HPDE6-E6E7 (cell line): Measurements from ENCODE around the gene EDDM13.
"Not testable (repeated sequence)": the region's sequence is repeated elsewhere in the genome, so short reads cannot be mapped to it uniquely, and the experiment has no call there.

Source experiments
- DNase-seq: peaks from one replicate; pipeline ENCODE4 v3.0.0; 2011; ENCODE audit warnings: missing footprints; ENCODE audit errors: extremely low spot score

The EDDM13 gene

DNA sequence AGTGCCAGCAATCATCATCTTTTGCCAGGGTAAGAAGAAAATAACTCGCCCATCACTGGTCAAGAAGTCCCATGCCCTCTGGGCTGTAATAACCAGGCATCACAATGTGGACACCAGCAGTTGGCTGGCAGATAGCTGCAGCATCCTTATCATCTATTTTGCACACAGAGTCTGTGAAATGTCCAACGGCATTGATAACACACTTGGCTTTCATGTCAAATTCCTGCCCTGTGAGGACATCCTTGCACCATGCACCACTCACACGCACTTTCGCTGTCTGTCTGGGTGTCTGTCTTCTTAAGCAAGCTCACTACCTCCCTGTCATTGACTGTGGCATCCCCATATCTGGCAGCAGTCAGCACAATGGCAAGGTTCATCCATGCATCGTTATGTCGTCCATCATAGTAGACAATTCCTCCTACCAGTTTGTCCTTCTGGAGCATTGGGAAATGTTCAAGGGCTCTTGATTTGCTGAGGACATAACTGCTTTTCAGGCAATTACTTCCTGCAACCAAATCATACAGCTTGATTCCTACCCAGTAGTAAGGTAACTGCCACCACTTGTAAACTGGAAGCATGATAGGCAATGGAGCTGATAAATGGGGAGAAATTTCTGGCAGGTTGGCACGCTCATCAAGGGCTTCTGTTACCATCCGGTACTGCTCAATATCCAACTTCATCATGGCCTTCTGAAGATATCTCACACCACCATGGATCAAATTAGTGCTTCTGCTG lies 48.9 kb downstream of the EDDM13 start:
- no peak for DNase-seq

DNA sequence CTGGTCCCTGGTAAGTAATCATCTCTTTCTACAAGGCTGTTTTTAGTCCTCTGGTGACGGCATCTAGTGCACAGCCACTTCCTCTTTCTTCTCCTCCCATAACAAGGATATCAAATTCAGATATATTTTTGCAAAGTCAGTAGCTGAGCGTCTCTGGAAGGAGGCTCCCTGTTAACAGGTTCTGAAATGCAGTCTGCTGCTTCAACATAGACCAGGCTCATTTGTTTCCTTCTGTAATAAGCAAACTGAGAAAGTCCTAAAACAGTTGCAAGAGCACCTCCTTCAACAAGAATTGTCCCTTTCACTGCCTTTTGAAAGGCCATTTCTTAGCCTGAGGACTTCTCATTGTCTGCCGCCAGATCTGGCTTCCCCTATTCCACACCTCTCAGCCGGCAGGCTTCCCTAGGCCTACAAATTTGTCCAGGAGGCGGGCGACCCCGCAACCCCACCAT lies 49.5 kb downstream of the EDDM13 start:
- no peak for DNase-seq

DNA sequence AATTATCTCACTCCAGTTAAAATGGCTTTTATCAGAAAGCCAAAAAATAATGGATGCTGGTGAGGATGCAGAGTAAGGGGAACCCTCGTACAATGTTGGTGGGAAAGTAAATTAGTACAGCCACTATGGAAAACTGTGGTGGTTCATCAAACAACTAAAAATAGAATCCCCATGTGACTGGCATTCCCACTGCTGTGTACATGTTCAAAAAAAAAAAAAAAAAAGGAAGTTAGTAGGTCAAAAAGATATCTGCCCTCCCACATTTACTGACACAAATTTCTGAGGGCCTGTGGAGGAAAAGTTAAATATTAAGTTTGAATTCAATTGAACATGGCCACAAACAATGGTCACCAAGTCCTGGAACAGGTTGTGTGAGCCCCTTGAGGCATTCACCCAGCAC lies 51.9 kb downstream of the EDDM13 start:
- no peak for DNase-seq

DNA sequence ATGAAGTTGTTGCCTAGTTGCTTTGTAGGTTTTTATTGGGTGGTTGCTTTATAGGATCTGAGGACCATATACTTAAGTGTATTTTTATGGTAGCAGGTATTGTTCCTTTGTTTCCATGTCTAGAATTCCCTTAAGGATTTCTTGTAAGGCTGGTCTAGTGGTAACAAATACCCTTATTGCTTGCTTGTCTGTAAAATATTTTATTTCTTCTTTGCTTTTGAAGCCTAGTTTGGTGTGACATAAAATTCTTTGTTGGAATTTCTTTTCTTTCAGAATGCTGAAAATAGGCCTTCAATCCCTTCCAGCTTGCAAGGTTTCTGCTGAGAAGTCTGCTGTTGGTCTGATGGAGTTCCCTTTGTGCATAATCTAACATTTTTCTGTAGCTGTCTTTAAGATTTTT lies 60.1 kb downstream of the EDDM13 start:
- no peak for DNase-seq

DNA sequence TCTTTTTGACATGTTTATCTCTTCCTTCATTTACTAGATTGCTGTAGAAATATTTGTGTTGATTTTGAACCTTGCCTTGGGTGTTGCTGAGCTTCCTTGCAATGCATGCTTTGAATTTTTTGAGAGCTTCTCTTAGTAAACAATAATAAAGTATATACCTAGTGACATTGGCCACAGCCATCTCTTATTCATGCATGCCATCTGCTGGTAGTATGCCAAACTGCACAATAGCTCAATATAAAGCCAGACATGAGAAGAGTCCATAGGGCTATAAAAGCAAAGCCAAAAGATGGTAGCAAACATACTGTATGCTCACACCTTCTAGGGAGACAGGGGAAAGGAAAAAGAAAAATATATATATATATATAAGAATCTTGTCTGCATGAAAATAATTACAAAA lies 61.0 kb downstream of the EDDM13 start:
- DNase-seq: peak; percentile 32

DNA sequence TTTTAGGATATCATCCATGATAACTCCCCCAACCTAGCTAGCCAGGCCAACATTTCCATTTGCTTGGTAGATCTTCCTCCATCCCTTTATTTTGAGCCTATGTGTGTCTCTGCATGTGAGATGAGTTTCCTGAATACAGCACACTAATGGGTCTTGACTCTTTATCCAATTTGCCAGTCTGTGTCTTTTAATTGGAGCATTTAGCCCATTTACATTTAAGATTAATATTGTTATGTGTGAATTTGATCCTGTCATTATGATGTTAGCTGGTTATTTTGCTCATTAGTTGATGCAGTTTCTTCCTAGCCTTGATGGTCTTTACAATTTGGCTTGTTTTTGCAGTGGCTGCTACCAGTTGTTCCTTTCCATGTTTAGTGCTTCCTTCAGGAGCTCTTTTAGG lies 62.8 kb downstream of the EDDM13 start:
- not testable (repeated sequence) for DNase-seq

DNA sequence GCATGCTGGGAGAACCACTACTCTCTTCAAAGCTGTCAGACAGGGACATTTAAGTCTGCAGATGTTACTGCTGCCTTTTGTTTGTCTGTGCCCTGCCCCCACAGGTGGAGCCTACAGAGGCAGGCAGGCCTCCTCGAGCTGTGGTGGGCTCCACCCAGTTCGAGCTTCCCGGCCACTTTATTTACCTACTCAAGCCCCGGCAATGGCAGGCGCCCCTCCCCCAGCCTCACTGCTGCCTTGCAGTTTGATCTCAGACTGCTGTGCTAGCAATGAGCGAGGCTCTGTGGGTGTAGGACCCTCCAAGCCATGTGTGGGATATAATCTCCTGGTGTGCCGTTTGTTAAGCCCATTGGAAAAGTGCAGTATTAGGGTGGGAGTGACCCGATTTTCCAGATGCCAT lies 64.5 kb downstream of the EDDM13 start:
- DNase-seq: not testable (repeated sequence)

DNA sequence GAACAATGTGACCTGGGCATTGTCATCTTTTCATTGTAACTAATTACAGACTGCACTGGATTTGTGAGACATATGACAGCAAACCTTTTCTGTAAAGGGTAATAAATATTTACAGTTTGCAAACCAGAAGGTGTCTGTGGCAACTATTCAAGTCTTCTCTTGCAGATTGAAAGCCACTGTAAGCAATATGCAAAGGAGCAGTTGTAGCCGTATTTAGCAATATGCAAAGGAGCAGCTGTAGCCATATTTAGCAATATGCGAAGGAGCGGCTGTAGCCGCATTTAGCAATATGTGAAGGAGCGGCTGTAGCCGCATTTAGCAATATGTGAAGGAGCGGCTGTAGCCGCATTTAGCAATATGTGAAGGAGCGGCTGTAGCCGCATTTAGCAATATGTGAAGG lies 66.5 kb downstream of the EDDM13 start:
- not testable (repeated sequence) for DNase-seq

DNA sequence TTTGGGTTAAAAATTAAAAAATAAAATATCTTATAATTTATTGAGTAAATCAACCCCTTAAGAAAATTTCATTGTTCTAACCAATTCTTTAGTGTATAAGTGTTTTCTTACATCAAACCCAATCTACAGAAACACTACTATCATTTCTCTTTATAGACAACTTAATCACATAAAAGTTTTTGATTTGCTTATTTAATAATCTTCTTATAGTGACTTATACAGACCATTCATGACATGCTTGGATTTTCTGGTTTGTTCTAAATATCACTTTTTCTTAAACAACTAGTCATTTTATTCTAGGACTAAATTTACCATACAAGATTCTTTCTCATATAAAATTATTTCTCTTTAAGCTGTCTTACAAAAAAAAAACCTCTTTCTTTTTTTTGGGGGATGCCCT lies 69.4 kb downstream of the EDDM13 start:
- no peak for DNase-seq

DNA sequence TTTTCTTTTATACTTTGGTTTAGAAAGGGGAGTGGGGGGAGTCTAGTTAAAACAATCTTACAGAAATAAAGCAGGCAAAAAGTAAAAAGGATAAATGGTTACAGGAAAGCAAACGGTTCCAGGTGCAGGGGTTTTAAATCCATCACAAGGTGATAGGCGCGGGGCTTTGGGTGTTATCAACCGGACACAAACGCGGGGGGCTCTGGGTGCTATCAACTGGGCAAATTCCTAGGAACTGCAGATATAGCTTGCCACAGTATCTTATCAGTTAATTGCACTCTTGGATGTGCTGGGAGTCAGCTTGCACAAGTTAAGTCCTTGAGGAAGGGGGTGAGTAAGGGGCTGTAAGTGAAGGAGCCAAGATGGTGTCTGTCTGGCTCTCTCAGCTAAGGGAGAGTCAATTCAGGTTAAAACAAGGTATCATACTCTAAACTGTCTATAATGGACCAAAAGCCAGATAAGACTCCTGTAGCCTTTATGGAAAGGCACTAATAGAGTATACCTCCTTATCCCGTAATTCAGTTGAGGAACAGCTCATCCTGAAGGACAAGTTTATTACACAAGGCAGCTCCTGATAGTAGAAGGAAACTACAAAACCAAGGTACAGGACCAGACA lies 74.7 kb downstream of the EDDM13 start:
- DNase-seq: no peak

DNA sequence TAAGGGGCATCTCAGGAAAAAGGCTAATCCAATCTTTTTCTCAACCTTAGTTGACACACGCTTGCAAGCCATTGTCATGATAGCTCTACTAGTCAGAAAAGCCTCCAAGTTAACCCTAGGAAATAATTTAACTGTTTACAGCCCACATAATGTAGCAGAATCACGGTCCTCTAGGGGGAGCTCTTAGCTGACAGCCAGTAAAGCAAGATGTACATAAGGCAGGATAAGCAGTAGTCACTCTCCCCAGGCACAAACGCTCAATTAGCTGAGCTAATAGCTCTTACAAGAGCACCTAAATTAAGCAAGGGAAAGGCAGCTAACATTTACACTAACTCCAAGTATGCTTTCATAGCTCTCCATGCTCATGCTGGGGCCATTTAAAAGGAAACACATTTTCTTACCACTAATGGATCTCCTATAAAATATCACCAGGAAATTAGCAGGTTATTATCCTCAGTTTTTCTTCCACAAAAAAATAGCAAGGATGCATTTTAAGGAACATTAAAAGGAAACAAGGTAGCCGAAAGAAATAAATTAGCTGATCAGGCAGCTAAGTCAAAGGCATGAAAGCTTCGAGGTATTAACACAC lies 75.8 kb downstream of the EDDM13 start:
- DNase-seq: no peak

DNA sequence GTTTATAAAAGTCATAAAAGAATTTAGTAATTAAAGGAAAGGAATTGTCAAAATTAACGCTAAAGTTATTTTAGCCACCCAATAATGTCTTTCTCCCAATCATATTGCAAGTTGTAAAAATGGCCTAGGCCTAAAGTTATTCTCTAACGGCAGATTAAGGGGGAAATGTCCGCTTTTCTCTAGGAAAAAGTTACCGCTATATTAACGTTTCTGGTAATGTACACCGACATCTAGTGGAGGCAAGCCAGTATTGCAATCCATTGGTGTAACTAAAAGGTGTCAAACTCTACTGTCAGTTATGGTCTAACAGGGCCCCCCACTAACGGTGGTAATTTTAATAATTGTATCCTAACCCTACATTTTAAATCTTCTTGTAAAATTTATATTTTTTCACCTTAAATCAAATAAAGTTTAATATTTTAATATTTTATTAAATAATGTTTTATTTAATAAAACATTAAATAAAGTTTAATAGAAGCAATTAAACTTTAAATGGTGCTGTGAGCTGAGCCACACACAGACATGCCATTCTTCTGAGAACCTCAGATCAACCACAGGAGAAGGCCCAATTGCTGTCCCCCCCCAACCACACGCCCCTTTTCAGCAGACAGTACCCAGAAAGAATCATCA lies 78.0 kb downstream of the EDDM13 start:
- DNase-seq: no peak

DNA sequence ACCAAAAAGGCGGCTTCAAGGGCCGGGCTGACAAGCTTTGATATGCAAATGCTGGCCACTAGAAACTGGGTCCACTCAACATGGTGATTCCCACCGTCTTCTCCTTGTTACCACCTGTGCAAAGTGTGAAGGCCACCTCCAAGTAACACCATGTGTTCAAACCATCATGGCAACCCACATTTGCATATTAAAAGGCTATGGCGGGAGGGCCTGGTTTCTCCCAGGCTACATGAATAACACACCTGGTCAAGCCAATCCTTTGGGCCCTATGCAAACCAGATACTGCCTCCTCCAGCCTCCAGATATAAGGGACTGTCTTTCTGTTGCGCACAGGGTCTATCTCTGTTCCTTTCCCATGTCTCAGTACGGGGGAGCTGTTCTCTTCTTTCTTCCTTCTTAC lies 78.7 kb downstream of the EDDM13 start:
- no peak for DNase-seq

DNA sequence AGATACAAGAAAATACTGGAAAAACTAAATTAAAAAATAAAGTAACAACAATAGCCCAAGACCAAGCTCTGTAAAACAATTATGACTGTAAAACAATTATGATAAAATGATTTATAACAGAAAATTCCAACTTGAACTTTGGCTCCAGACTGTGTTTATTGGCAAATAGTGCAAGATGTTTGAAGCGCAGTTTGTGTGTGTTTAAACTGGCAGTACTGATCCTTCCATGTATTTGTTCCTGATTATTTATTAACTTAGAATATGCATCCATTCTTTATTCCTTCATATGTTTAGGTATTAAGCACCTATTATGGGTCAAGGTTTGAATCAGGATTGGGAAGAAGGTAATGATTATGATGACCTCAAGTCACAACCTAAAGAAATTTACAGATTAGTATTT lies 83.0 kb downstream of the EDDM13 start:
- DNase-seq: no peak

DNA sequence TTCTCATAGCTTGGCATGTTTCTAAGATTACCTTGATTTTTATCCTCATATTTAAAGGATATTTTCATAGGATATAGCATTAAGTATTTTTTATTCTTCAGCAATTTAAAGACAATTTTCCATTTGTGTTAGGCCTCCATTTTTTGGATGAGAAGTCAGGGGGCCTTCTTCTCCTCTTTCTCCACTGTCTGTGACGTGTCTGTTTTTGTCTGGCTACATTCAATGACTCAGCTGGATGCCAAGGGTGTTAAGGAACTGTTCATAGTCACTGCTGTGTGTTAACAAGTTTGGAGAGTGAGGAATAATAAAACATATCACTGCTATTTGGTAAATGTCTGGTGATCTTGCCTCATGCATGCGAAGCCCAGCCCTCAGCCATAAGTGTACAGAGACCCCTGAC lies 84.4 kb downstream of the EDDM13 start:
- DNase-seq: no peak
